GM06990 (cell line): ENCODE measurements around the gene GNA14.
"Not testable (repeated sequence)": the region's sequence is repeated elsewhere in the genome, so short reads cannot be mapped to it uniquely, and the experiment has no call there.

Experiments used
- DNase-seq: peaks from one replicate; pipeline ENCODE4 v3.0.0-alpha.2; 2011; ENCODE audit not compliant: insufficient read length; ENCODE audit errors: extremely low read depth
- H3K27me3 ChIP-seq: replicated peaks from 2 replicates; pipeline ENCODE4 v1.6.0; 2011; ENCODE audit warnings: low read length; ENCODE audit not compliant: control insufficient read depth, insufficient read depth
- H3K36me3 ChIP-seq: 2 replicates; pipeline ENCODE4 v1.5.1; 2011; ENCODE audit warnings: low read length; ENCODE audit not compliant: control insufficient read depth, insufficient read depth
- H3K4me3 ChIP-seq: replicated peaks from 2 replicates; pipeline ENCODE4 v1.5.1; 2011; ENCODE audit warnings: low read depth, mild to moderate bottlenecking, control low read depth, low read length
- CTCF ChIP-seq: IDR thresholded peaks from 2 replicates; pipeline ENCODE4 v1.5.1; 2011; ENCODE audit warnings: low read length, control low read depth, mild to moderate bottlenecking, inconsistent platforms; ENCODE audit not compliant: insufficient read depth, poor library complexity, severe bottlenecking

GNA14 gene

DNA sequence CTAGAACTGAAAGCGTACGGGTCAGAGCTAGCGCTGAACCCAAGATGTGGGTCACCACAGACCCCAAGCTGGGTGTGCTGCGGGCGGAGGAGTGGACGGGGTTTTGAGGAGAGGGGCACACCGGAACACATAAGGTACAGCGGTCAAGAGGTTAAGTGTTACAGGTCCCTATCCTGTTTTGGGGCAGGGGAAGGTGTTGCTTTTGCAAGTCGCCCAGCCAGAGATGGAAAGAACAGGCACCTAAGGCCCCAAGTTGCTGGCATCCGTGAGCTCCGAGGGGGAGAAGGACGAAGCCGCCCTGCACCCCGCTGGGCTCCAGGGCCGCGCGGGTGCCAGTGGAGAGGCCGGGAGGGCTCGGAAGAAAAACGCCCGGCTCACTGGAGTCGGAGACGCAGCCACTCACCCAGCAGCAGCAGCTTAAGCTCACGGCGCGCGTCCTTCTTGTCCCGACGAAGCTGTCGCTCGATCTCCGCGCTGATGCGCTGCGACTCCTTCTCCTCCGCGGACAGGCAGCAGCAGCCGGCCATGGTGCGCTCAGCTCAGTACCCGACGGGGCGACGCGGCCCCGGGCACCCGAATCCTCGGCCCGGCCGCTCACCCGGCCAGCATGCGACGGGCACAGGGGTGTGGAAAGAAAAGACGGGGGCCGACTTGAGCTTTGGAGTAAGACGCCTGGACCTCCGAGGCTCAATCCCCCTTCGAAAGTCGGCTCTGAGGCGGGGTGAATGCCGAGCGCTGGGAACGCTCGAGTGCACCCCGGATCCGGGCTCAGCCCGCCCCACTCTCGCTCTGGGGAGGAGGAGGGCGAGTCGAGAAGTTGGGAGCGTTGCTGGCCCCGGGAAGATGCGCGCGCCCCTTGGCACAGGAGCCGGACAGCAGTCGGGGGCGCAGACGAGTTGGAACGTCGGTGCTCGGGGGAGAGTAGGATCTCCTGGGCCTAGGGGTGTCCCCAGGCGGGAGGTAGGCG lies 572 bp downstream of the GNA14 start:
- H3K27me3 ChIP-seq = no peaks in the 10 kb centered on the region; the same call in 1 of the 2 replicates
- H3K36me3 ChIP-seq = no peaks in the 10 kb centered on the region
- no peak overlapping the region for H3K4me3 ChIP-seq
- TF ChIP-seq CTCF = no peak
- peak; percentile 20 for DNase-seq

DNA sequence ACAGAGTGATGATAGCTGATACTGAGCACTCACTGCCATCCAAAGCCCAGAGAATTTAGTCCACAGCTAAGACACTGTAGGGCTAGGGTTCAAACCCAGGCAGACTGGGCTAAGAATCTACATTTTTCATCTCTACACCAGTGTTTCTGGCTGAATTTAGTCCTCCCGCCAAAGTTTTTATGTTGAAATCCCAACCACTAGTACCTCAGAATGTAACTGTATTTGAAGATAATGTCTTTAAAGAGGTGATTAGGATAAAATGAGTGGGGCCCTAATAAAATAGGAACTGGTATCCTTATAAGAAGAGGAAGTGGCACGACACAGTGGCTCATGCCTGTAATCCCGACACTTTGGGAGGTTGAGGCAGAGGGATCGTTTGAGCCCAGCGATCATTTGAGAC lies 4.3 kb downstream of the GNA14 start:
- no peak overlapping the region for H3K4me3 ChIP-seq
- H3K27me3 ChIP-seq = no peaks in the 10 kb centered on the region; the same call in 1 of the 2 replicates
- H3K36me3 ChIP-seq = no peaks in the 10 kb centered on the region
- DNase-seq = no peak
- TF ChIP-seq CTCF = no peak

DNA sequence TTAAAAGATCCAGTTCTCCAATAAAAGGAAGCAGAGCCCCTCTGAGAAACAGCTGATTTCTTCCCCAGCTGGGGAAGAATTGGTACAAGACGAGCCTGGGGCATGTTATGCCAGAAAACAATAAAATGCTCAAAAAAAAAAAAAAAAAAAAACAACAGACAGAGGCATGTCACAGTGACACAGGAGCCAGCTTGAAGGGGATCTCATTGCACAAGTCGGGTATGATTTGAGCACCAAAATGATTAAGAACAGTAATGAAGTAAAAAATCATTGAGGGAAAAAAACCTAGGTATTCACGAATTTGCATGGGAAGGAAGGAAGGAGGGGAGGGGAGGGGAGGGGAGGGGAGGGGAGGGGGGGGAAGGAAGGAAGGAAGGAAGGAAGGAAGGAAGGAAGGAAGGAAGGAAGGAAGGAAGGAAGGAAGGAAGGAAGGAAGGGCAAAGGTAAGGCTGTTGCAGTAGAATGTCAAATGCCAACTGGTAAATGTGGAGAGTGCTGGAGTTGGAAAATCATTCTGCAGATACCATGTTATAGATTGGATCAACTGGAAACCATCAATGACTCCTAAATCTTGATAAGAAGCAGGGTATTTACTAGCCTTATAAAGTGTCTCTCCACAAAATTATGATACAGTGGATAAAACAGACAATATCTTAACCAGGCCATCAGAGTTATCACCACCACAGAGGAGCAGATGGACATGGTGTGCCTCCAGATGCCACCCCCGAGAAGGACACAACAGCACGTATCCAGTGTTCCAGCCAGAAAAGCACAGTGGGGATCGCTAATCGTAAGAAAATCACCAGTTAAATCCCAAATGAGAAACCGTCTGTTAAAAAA lies 7.2 kb downstream of the GNA14 start:
- TF ChIP-seq CTCF = no peak
- H3K36me3 ChIP-seq = no peaks in the 10 kb centered on the region
- H3K4me3 ChIP-seq = no peak overlapping the region
- DNase-seq = no peak
- H3K27me3 ChIP-seq = no peaks in the 10 kb centered on the region; the same call in 1 of the 2 replicates

DNA sequence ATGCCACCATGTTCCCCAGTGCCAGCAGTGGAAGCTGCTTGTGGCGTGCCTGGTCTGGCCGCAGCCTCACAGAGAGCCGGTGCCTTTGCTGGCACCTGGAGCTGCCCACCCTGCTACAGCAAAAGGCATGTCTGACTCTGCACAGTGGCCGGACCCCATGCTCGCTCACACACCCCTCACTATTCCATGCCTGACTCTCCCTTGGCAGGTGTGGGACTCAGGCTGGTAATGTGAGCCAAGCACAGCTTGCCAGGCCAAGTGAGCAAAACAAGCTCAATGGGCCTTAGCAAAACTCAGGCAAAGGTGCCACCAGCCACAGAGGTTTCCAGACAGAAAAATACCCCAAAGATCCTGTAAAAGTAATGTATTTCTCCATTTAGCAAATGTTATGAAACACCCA lies 15.5 kb downstream of the GNA14 start:
- Histone ChIP-seq H3K36me3 (no peaks in the 10 kb centered on the region), H3K4me3 (no peak overlapping the region), H3K27me3 (no peaks in the 10 kb centered on the region)
- no peak for TF ChIP-seq CTCF
- DNase-seq = no peak

DNA sequence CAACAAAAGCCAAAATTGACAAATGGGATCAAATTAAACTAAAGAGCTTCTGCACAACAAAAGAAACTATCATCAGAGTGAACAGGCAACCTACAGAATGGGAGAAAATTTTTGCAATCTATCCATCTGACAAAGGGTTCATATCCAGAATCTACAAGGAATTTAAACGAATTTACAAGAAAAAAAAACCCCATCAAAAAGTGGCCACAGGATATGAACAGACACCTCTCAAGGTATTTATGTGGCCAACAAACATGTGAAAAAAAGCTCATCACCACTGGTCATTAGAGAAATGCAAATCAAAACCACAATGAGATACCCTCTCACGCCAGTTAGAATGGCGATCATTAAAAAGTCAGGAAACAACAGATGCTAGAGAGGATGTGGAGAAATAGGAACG lies 19.3 kb downstream of the GNA14 start:
- H3K36me3 ChIP-seq, DNase-seq, H3K27me3 ChIP-seq, H3K4me3 ChIP-seq: not testable (repeated sequence)

GRCh38 chr9:77616191-77616590 lies 31.9 kb downstream of the GNA14 start:
- TF ChIP-seq CTCF = no peak
- no peak overlapping the region for H3K4me3 ChIP-seq
- no peak for DNase-seq
- no peaks in the 10 kb centered on the region for H3K36me3 ChIP-seq
- no peaks in the 10 kb centered on the region for H3K27me3 ChIP-seq
